Colonic mucosa (tissue), 4 donors: ENCODE results near the gene WT1. TPM values are rescaled to one million over a fixed set of nuclear protein-coding genes. Genes with fewer than 3 reads are reported as not detected.

Experiments
- DNase-seq: peaks from one replicate; pipeline ENCODE4 v3.0.0-alpha.2; 2020
- H3K27ac ChIP-seq: fragments of 200-600 bp; one replicate; pipeline ENCODE4 v1.8.0; 2021
- H3K27me3 ChIP-seq: fragments of 200-600 bp; one replicate; pipeline ENCODE4 v1.8.0; 2021
- H3K36me3 ChIP-seq: fragments of 200-600 bp; one replicate; pipeline ENCODE4 v1.8.0; 2021
- H3K4me1 ChIP-seq: fragments of 200-600 bp; one replicate; pipeline ENCODE4 v1.8.0; 2021; ENCODE audit warnings: mild to moderate bottlenecking
- H3K4me3 ChIP-seq: fragments of 200-600 bp; one replicate; pipeline ENCODE4 v1.8.0; 2021
- H3K9ac ChIP-seq, 2 donors: one replicate each; pipeline ENCODE4 v1.7.0; 2013; ENCODE audit warnings: control low read depth in 2 of 2, low read depth in 2 of 2, low read length in 2 of 2
- H3K9me3 ChIP-seq: fragments of 200-600 bp; one replicate; pipeline ENCODE4 v1.8.0; 2021
- CTCF ChIP-seq: fragments of 200-600 bp; IDR thresholded peaks from one replicate; pipeline ENCODE4 v1.8.0; 2022; ENCODE audit warnings: antibody characterized with exemption, mild to moderate bottlenecking
- intact Hi-C: fragments of 100-400 bp; cut with DNase I; formaldehyde crosslinking; loops from one replicate; pipeline ENCODE4 v1.14.1; 2022
- total RNA-seq, 2 donors: library from RNA; stranded (reverse); fragmentation: NEBNext Ultra II Directional in 1 of 2; extraction: Animal tissue kit (Norgen Biotek cat#: 25700) in 1 of 2; gene quantifications; one replicate each; pipeline ENCODE4 v1.2.1, GENCODE V29; 2021
- donor health status: healthy.
- donor health status: DM: no; HTN: no; CAD: no.
- donor health status: DM: no; HTN: no; CAD: no.

Gene WT1
- total RNA-seq, 2 donors from 2014 or later: 0.32 TPM; not detected in 1

- H3K4me3 ChIP-seq: no peak overlapping the region
- TF ChIP-seq CTCF: no peak
- H3K27ac ChIP-seq: no peak overlapping the region
- no peaks in the 10 kb centered on the region for H3K9me3 ChIP-seq
- no peak overlapping the region for H3K9ac ChIP-seq
- H3K27me3 ChIP-seq: no peaks in the 10 kb centered on the region
- no peak for DNase-seq
- H3K36me3 ChIP-seq: no peaks in the 10 kb centered on the region
- no peaks in the 10 kb centered on the region for H3K4me1 ChIP-seq
- intact Hi-C loops: no loop called here
Observed at GRCh38 chr11:32386770-32387377, 48.5 kb downstream of the WT1 start.

- intact Hi-C loops: no loop called here
- Histone ChIP-seq H3K4me1 (no peaks in the 10 kb centered on the region), H3K27me3 (no peaks in the 10 kb centered on the region)
Observed at GRCh38 chr11:32385998-32386397, 49.3 kb downstream of the WT1 start.

GRCh38 chr11:32382339-32383049 is 52.8 kb downstream of the WT1 start:
- no peaks in the 10 kb centered on the region for H3K36me3 ChIP-seq
- no peaks in the 10 kb centered on the region for H3K27me3 ChIP-seq
- no peak for DNase-seq
- H3K27ac ChIP-seq: no peak overlapping the region
- H3K9ac ChIP-seq: no peak overlapping the region
- TF ChIP-seq CTCF: no peak
- intact Hi-C loops: no loop called here
- no peaks in the 10 kb centered on the region for H3K4me1 ChIP-seq
- no peaks in the 10 kb centered on the region for H3K9me3 ChIP-seq
- no peak overlapping the region for H3K4me3 ChIP-seq

More at GRCh38 chr11:32385998-32386397, 49.3 kb downstream of the WT1 start:
- H3K9me3 ChIP-seq: no peaks in the 10 kb centered on the region
- H3K4me3 ChIP-seq: no peak overlapping the region
- H3K9ac ChIP-seq: no peak overlapping the region
- TF ChIP-seq CTCF: no peak
- no peaks in the 10 kb centered on the region for H3K36me3 ChIP-seq
- peak; percentile 20 for DNase-seq
- H3K27ac ChIP-seq: no peak overlapping the region

- H3K27me3 ChIP-seq: no peaks in the 10 kb centered on the region
- no peaks in the 10 kb centered on the region for H3K4me1 ChIP-seq
- no peak for DNase-seq
- no peak overlapping the region for H3K4me3 ChIP-seq
- no peaks in the 10 kb centered on the region for H3K36me3 ChIP-seq
- no peak overlapping the region for H3K9ac ChIP-seq
- intact Hi-C loops: no loop called here
- no peak for TF ChIP-seq CTCF
- no peaks in the 10 kb centered on the region for H3K9me3 ChIP-seq
- no peak overlapping the region for H3K27ac ChIP-seq
Observed at GRCh38 chr11:32381179-32381578, 54.2 kb downstream of the WT1 start.

- Histone ChIP-seq H3K27me3 (no peaks in the 10 kb centered on the region), H3K4me1 (no peaks in the 10 kb centered on the region), H3K9me3 (no peaks in the 10 kb centered on the region), H3K9ac (no peak overlapping the region), H3K4me3 (no peak overlapping the region), H3K36me3 (no peaks in the 10 kb centered on the region), H3K27ac (no peak overlapping the region)
- intact Hi-C loops: no loop called here
- no peak for TF ChIP-seq CTCF
- DNase-seq: no peak
Observed at GRCh38 chr11:32379719-32380118, 55.6 kb downstream of the WT1 start.
